ENCODE results near the gene MEG3.

MEG3 gene

DNA sequence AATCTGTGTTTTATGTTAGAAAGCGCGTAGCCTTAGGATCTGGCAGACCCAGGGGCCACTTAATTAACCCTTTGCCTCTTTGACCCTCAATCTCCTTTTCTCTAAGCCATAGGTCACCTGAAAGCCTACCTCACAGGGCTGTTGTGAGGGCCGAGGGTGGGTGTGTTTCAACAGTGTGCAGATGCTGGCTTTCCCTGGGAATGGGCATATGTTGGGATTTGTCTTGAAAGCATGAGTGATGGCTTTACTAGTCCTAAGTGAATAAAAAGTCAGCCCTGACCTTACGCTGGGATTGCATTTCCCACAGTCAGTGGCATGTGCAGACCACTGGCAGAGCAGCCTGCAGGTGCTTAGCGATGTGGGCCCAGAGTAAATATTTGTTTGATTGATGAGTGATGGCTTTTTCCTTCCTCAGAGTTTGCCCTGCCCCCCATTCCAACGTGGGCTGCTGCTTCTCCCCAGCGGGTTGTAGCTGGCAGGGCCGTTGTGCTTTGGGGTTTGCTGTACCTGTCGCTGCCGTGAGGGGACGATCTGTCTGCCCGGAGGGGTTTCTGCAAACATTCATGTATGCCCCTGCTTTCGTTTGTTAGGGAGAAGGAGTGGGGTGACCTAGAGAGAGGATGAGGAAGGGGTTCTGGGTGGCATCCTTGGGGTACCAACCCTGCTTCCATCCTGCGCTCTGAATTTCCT, 31.5 kb downstream of the MEG3 start:
- Histone ChIP-seq H4K20me1 (no peaks in the 10 kb centered on the region), H3K36me3 (no peaks in the 10 kb centered on the region), H3K9me3 (replicated peaks in 1 of 11) (peaks cover 0 to 4% (median under 1%) of the 10 kb centered on the region in 11 experiments; a peak in 5 of 22 replicates), H3K27me3 (no peaks in the 10 kb centered on the region), H3K4me3 (no peak overlapping the region), H3K4me2 (peak overlapping the region in 8 of 11 experiments; percentile 18 to 78 (median 57); a peak in 15 of 22 replicates), H3K9ac (no peak overlapping the region), H3K4me1 (peaks cover 0 to 39% (median 18%) of the 10 kb centered on the region in 10 experiments; a peak in 12 of 20 replicates), H3K27ac (no peak overlapping the region)
- no peak for TF ChIP-seq Cebpa-rat (IDR thresholded peaks at IDR 0.05)

DNA sequence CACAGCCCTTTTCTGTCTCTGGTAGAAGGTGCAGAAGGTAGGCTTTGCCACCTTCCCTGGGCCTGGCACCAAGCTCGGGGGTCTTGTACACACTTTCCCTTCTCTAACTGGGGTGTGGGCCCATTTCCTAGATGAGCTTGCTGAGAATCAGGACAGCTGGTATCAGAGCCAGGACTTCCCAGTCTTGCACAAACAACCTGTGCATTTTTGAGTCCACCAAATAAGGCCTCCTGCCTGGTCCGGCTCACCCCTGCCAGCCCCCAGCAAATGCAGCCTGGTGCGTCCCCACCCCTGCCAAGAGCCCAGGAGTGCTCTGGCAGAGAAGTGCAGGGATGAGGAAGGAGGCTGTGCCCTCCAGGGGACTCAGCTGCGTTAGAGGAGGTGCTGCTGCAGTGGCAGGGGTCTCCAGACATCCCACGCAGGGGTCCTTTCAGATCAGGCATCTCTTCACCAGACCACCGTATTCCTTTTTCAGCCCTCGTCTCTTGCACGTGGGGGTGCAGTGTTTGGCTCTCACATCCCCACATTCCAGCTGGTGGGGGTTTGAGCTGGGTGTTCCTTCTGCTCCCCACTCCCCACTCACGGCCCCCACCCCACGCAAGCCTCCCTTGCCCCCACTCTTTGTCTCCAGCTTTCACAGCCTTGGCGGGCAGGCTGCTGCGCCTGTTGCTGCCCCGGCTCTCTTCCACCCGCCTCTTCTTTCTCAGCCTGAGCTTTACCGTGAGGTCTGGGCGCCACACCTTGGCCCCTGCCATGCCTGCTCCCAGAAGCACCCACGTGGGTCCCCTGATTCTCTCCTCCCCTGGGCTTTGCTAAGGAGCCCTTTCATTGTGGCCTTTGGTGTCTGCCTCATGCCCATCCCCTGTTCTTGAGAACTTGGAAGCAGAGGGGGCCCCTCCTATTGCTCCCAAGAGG, 32.3 kb downstream of the MEG3 start:
- Histone ChIP-seq H3K9me3 (replicated peaks in 1 of 11) (peaks cover 0 to 12% (median 8%) of the 10 kb centered on the region in 11 experiments; a peak in 8 of 22 replicates), H3K9ac (no peak overlapping the region), H4K20me1 (no peaks in the 10 kb centered on the region), H3K4me1 (peaks cover 0 to 39% (median 18%) of the 10 kb centered on the region in 10 experiments; a peak in 12 of 20 replicates), H3K27ac (no peak overlapping the region), H3K4me2 (peak overlapping the region in 8 of 11 experiments; percentile 18 to 78 (median 57); a peak in 15 of 22 replicates), H3K4me3 (no peak overlapping the region), H3K27me3 (no peaks in the 10 kb centered on the region), H3K36me3 (no peaks in the 10 kb centered on the region)
- TF ChIP-seq Cebpa-rat (IDR thresholded peaks at IDR 0.05): no peak

DNA sequence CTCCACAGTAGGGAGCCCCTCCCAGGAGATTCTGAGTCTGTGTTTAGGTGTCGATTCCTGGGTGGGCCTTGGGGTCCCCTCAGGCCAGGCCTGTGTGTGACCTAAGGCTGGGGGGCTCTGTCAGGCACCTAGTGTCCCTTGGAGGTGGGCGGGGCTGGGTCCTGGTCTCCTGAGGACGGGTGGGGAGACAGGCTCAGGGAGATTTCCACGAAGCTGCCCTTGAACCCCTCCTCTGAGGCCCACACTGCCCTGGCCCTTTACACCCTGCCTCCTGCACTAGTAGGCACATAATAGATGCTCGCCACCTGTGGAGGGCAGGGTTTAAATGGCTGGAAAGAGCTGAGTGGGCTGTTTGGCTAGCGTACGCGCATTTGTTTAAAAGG, 32.9 kb downstream of the MEG3 start:
- H3K27ac ChIP-seq: no peak overlapping the region
- no peak overlapping the region for H3K9ac ChIP-seq
- H4K20me1 ChIP-seq: no peaks in the 10 kb centered on the region
- H3K9me3 ChIP-seq (replicated peaks in 1 of 11): peaks cover 0 to 13% (median 8%) of the 10 kb centered on the region in 11 experiments; a peak in 8 of 22 replicates
- no peaks in the 10 kb centered on the region for H3K27me3 ChIP-seq
- TF ChIP-seq Cebpa-rat (IDR thresholded peaks at IDR 0.05): no peak
- H3K36me3 ChIP-seq: no peaks in the 10 kb centered on the region
- peaks cover 0 to 39% (median 18%) of the 10 kb centered on the region in 10 experiments; a peak in 12 of 20 replicates for H3K4me1 ChIP-seq
- H3K4me2 ChIP-seq: peak overlapping the region in 2 of 11 experiments; percentile 28 to 72; a peak in 4 of 22 replicates
- no peak overlapping the region for H3K4me3 ChIP-seq

DNA sequence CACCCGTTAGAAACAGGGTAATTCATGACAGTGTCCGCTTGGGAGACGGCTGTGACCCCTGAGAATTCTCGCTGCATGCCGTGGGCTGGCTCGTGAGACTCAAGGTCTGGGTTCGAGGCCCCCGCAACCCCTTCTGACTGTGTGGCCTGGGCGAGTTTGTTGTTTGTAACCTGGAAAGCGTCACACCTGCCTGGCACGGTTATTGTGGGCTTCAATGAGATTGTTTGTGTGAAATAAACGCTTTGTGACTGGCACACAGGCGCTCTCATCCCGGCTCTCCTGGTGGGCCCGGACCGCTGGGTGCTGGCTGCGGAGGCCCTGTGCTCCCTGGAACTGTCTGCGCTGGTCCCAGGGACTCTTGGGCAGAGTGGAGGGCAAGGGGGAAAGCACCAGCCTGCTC, 33.9 kb downstream of the MEG3 start:
- no peak overlapping the region for H3K9ac ChIP-seq
- H3K4me3 ChIP-seq: no peak overlapping the region
- no peak overlapping the region for H3K4me2 ChIP-seq
- H3K4me1 ChIP-seq: peaks cover 0 to 39% (median 18%) of the 10 kb centered on the region in 10 experiments; a peak in 12 of 20 replicates
- H3K36me3 ChIP-seq: no peaks in the 10 kb centered on the region
- H3K27ac ChIP-seq: no peak overlapping the region
- H3K27me3 ChIP-seq: no peaks in the 10 kb centered on the region
- no peak for TF ChIP-seq Cebpa-rat (IDR thresholded peaks at IDR 0.05)
- H4K20me1 ChIP-seq: no peaks in the 10 kb centered on the region
- H3K9me3 ChIP-seq (replicated peaks in 1 of 11): peaks cover 0 to 13% (median 8%) of the 10 kb centered on the region in 11 experiments; a peak in 8 of 22 replicates

DNA sequence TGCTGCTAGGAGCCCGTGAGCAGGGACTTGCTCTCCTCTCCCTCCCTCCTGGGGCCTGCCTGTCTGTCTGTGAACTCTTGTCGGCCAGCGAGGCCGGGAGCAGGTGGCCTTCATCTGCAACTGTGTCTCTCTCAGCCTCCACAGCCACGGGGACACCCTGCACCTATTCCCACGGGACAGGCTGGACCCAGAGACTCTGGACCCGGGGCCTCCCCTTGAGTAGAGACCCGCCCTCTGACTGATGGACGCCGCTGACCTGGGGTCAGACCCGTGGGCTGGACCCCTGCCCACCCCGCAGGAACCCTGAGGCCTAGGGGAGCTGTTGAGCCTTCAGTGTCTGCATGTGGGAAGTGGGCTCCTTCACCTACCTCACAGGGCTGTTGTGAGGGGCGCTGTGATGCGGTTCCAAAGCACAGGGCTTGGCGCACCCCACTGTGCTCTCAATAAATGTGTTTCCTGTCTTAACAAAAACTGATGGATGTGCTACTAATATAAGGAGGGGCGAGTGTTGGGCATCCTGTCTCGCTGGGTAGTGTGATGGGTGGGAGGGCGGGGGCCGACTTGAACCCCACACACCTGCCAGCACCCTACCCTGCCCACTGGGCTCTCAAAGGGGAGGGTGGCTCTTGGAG, 34.8 kb downstream of the MEG3 start:
- Histone ChIP-seq H3K4me3 (no peak overlapping the region), H4K20me1 (no peaks in the 10 kb centered on the region), H3K36me3 (no peaks in the 10 kb centered on the region), H3K9me3 (replicated peaks in 1 of 11) (peaks cover 0 to 13% (median 8%) of the 10 kb centered on the region in 11 experiments; a peak in 8 of 22 replicates), H3K4me2 (no peak overlapping the region), H3K27me3 (no peaks in the 10 kb centered on the region), H3K27ac (no peak overlapping the region), H3K4me1 (peaks cover 0 to 38% (median 18%) of the 10 kb centered on the region in 10 experiments; a peak in 12 of 20 replicates), H3K9ac (no peak overlapping the region)
- no peak for TF ChIP-seq Cebpa-rat (IDR thresholded peaks at IDR 0.05)

DNA sequence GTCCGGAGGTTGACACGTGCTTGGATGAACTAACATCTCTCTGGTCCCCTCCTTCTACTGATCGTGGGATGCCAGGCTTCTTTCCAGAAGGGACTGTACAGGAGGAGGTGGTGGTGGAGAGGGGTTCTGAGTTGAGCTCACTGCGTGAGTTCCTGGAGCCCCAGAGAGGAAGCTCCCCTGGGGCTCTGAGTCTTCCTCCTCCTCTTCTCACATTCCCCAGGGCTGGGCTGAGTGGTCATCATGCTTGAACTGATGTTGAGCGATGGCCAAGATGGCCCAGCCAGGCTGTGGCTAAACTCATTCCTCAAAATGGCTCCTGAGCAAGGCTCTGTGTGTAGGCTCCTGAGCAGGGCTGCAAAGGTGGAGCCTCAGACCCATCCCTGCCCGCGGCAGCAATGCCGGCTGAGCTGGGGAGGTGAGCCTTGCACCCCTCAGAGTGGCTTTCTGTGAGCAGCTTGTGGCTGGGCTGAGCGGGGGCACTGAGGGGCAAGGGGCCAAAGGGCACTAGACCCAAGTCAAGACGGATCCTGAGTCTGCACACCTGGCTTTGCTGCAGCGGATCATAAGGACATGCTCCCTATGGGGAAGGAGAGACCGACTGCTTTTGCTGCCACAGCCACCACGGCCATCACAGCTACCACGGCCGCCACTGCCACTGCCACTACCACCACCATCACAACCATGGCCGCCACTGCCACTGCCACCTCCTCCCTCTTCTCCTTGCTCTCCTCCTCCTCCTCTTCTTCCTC, 35.4 kb downstream of the MEG3 start:
- Histone ChIP-seq H3K27ac (no peak overlapping the region), H3K4me3 (no peak overlapping the region), H3K9me3 (replicated peaks in 1 of 11) (peaks cover 0 to 13% (median 8%) of the 10 kb centered on the region in 11 experiments; a peak in 8 of 22 replicates), H3K4me1 (peaks cover 0 to 31% (median 18%) of the 10 kb centered on the region in 10 experiments; a peak in 12 of 20 replicates), H3K36me3 (no peaks in the 10 kb centered on the region), H4K20me1 (no peaks in the 10 kb centered on the region), H3K4me2 (peak overlapping the region in 1 of 11 experiments; percentile 18; a peak in 2 of 22 replicates), H3K27me3 (no peaks in the 10 kb centered on the region), H3K9ac (no peak overlapping the region)
- TF ChIP-seq Cebpa-rat (IDR thresholded peaks at IDR 0.05): no peak

DNA sequence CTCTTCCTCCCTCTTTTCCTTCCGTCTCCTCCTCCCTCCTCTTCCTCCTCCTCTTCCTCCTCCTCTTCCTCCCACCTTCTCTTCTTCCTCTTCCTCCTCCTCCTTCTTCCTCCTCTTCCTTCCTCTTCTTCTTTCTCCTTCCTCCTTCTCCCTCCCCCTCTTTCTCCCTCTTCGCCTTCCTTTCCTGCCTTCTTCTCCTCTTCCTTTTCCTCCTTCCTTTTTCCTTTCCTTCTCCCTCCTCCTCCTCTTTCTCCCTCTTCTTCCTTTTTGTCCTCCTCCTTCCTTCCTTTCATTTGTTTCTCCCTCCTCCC, 36.0 kb downstream of the MEG3 start:
- TF ChIP-seq Cebpa-rat (IDR thresholded peaks at IDR 0.05): no peak
- H3K4me3 ChIP-seq: no peak overlapping the region
- no peaks in the 10 kb centered on the region for H3K27me3 ChIP-seq

DNA sequence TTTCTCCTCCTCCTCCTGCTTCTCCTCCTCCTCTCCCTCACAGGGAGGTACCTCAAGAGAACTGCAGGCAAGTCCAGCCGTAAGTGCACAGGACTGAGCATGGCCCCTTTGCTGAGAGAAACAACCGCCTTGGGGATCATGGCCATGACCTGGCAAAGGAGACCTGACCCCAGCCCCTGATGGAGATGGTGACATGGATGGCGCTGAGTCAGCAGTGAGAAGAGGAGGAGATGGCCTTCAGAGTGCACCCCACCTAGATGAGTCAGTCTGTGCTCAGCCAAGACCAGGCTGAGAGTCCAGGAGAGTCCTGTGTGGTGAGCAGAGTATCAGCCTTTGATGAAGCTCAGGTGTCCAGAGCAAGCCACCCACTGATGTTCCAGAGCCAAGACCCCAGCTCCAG, 36.4 kb downstream of the MEG3 start:
- H3K9me3 ChIP-seq (replicated peaks in 1 of 11): peaks cover 0 to 13% (median 8%) of the 10 kb centered on the region in 11 experiments; a peak in 8 of 22 replicates
- H3K9ac ChIP-seq: no peak overlapping the region
- H3K27me3 ChIP-seq: no peaks in the 10 kb centered on the region
- H3K4me3 ChIP-seq: no peak overlapping the region
- no peak overlapping the region for H3K27ac ChIP-seq
- no peaks in the 10 kb centered on the region for H3K36me3 ChIP-seq
- no peaks in the 10 kb centered on the region for H4K20me1 ChIP-seq
- no peak overlapping the region for H3K4me2 ChIP-seq
- H3K4me1 ChIP-seq: peaks cover 0 to 22% (median 10%) of the 10 kb centered on the region in 10 experiments; a peak in 12 of 20 replicates
- TF ChIP-seq Cebpa-rat (IDR thresholded peaks at IDR 0.05): no peak

More for the DNA sequence above, 36.0 kb downstream of the MEG3 start:
- H3K4me2 ChIP-seq: no peak overlapping the region
- H3K27ac ChIP-seq: no peak overlapping the region
- H3K9me3 ChIP-seq (replicated peaks in 1 of 11): peaks cover 0 to 13% (median 8%) of the 10 kb centered on the region in 11 experiments; a peak in 8 of 22 replicates
- no peak overlapping the region for H3K9ac ChIP-seq
- peaks cover 0 to 26% (median 13%) of the 10 kb centered on the region in 10 experiments; a peak in 12 of 20 replicates for H3K4me1 ChIP-seq
- no peaks in the 10 kb centered on the region for H3K36me3 ChIP-seq
- no peaks in the 10 kb centered on the region for H4K20me1 ChIP-seq

All from BLaER1 treated with 17β-estradiol and CSF1 and Interleukin-3, amounts not matched to agents 10 nM and 100 nM (cell line).